HAP-1 (cell line): ENCODE data around the gene IL6ST.
"Not testable (repeated sequence)": the region's sequence is repeated elsewhere in the genome, so short reads cannot be mapped to it uniquely, and the experiment has no call there.

ENCODE experiments used
- DNase-seq, 2 experiments: peaks; one replicate each; pipeline ENCODE4 v3.0.0-alpha.2; 2016 to 2020; ENCODE audit warnings: low spot score in 2 of 2
- H3K27me3 ChIP-seq: fragments of 250-450 bp; sonication (Bioruptor Pico); 2 replicates; pipeline ENCODE4 v1.5.1; 2020; ENCODE audit warnings: low read depth, mild to moderate bottlenecking, moderate library complexity
- H3K36me3 ChIP-seq: fragments of 250-450 bp; sonication (Bioruptor Pico); replicated peaks from 2 replicates; pipeline ENCODE4 v1.5.1; 2020; ENCODE audit warnings: mild to moderate bottlenecking
- H3K4me1 ChIP-seq: fragments of 250-450 bp; sonication (Bioruptor Pico); 2 replicates; pipeline ENCODE4 v1.5.1; 2020; ENCODE audit warnings: mild to moderate bottlenecking
- H3K4me3 ChIP-seq: fragments of 250-450 bp; sonication (Bioruptor Pico); 2 replicates; pipeline ENCODE4 v1.5.1; 2020; ENCODE audit warnings: mild to moderate bottlenecking, moderate library complexity
- H3K9me3 ChIP-seq: fragments of 250-450 bp; sonication (Bioruptor Pico); 2 replicates; pipeline ENCODE4 v1.5.1; 2020; ENCODE audit warnings: mild to moderate bottlenecking, moderate library complexity
- in situ Hi-C: fragments of 300-500 bp; cut with MboI; formaldehyde crosslinking; loops from 3 replicates; pipeline ENCODE4 v1.14.3; 2020; ENCODE audit warnings: low sequenced_read_pairs, inconsistent platforms, mixed read lengths

Gene IL6ST

DNA sequence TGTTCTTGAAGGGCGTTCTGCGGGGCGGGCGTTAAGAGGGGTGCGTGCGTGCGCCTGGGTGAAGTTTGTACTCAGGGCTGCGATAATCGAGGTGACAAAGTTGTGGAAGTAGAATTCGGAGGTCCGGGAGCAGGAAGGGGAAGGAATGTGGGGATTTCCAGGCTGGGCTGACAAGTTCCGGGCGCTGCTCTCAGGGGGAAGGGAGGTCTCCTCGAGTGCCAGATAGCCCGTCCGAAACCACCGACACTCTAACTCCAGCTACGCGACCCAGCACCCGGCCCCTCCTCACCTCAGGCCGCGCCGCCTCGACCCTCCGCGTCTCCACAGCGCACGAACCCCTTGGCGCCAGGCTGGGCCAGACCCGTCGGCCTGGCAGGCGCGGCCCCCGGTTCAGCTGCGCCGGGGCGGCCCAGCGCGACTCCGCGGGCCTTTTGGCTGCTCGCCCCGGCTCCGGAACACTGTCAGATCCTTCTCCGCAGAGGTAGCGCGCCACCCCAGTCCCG is at the start of gene IL6ST:
IL6ST (minus strand) TSS at position 469 of the 503 bp plus-strand sequence. CDS start 18,685 bp downstream, outside the sequence.
- peaks cover 15% of the 10 kb centered on the region for H3K4me1 ChIP-seq
- H3K27me3 ChIP-seq, result no peaks in the 10 kb centered on the region
- peak in 1 of 2 experiments; percentile 36 for DNase-seq
- H3K9me3 ChIP-seq, result no peaks in the 10 kb centered on the region
- peak within 1 kb of the TSS; percentile 67 for H3K4me3 ChIP-seq
- in situ Hi-C loops, result no loop called here
- H3K36me3 ChIP-seq, result no peaks in the 10 kb centered on the region

DNA sequence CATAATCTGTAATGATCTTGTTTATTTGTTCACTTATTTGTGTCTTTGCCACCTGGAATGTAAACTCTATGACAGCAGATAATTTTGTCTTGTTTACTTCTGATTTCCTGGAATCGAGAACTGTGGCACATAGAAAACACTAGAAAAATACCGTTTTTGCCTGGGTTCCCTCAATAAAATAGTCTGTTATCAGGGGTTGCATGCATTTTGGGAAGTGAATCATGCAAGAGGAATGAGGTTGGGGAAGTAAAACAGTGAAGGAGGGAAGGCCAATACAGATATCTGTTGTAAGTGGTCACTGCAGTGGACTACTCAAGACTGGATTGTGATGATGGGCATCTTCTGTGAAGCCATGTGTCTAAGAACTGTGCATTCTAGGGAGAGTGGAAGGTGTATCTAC is 45.2 kb upstream of the IL6ST start:
- Histone ChIP-seq H3K9me3 (no peaks in the 10 kb centered on the region), H3K4me1 (no peaks in the 10 kb centered on the region), H3K36me3 (no peaks in the 10 kb centered on the region), H3K4me3 (no peak overlapping the region), H3K27me3 (no peaks in the 10 kb centered on the region)
- no peak for DNase-seq
- in situ Hi-C loops, result no loop called here

DNA sequence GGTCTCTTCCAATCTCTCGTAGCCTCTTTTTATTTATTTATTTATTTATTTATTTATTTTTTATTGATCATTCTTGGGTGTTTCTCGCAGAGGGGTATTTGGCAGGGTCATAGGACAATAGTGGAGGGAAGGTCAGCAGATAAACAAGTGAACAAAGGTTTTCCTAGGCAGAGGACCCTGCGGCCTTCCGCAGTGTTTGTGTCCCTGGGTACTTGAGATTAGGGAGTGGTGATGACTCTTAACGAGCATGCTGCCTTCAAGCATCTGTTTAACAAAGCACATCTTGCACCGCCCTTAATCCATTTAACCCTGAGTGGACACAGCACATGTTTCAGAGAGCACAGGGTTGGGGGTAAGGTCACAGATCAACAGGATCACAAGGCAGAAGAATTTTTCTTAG is 43.4 kb upstream of the IL6ST start:
- in situ Hi-C loops, H3K27me3 ChIP-seq, H3K9me3 ChIP-seq, H3K4me1 ChIP-seq, H3K36me3 ChIP-seq, H3K4me3 ChIP-seq, DNase-seq: not testable (repeated sequence)

DNA sequence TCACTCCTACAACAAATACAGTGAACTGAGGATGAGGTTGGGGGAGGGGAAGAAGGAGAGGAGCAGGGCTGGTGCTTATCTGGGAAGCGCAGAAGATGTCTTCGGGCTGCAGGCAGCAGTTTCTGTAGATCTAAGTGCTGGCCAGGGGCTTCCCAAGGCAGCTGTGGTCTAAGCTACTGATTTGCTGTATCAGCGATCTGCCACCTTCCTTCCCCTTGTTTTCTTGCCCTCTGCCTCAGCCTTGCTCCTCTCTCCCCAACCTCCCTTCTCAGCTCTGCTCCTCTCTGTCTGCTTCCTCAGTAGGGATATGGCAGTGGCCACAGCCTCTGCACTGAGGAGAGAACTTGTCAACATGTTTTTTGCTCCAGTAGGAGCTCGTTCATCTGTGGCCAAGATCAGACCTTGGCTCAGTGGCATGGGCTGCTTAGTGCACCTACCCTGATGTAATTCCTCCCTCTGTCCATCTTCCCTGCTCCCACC is 42.8 kb upstream of the IL6ST start:
- in situ Hi-C loops, result no loop called here
- no peaks in the 10 kb centered on the region for H3K27me3 ChIP-seq
- no peak for DNase-seq

DNA sequence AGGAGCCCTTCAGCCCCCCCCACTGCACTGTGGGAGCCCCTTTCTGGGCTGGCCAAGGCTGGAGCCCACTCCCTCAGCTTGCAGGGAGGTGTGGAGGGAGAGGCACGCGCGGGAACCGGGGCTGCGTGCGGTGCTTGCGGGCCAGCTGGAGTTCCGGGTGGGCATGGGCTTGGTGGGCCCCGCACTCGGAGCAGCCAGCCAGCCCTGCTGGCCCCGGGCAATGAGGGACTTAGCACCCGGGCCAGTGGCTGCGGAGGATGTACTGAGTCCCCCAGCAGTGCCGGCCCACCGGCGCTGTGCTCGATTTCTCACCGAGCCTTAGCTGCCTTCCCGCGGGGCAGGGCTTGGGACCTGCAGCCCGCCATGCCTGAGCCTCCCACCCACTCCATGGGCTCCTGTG is 40.6 kb upstream of the IL6ST start:
- in situ Hi-C loops, H3K27me3 ChIP-seq, DNase-seq, H3K36me3 ChIP-seq, H3K4me3 ChIP-seq, H3K9me3 ChIP-seq, H3K4me1 ChIP-seq: not testable (repeated sequence)

More for the DNA sequence above, 42.8 kb upstream of the IL6ST start:
- Histone ChIP-seq H3K36me3 (no peaks in the 10 kb centered on the region), H3K9me3 (no peaks in the 10 kb centered on the region), H3K4me3 (no peak overlapping the region), H3K4me1 (no peaks in the 10 kb centered on the region)

DNA sequence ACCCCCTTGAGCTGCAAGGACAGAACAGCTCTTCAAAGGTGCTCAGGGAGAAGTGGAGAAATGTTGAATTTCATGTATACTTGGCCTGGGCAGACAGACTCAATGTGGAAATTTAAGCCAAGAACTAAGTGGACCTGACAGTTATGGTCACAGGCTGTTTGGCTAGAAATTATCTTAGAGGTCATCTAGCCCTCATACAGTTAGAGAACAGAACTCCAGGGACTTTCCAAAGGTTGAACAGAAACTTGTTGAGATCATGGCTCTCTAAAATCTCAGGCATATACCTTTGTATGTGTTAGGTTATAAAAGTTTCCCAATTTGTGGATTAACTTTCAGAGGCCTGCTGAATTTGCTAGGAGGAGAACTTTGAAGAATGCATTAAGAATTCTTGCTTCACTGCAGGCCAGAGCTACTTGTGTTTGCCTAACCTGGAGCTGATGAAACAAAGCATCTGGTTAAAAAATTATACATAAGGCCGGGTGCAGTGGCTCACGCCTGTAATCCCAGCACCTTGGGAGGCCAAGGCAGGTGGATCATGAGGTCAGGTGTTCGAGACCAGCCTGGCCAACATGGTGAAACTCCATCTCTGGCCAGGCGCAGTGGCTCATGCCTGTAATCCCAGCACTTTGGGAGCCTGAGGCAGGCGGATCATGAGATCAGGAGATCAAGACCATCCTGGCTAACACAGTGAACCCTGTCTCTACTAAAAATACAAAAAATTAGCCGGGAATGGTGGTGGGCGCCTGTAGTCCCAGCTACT is 35.3 kb upstream of the IL6ST start:
- DNase-seq, H3K36me3 ChIP-seq, in situ Hi-C loops, H3K4me1 ChIP-seq, H3K4me3 ChIP-seq, H3K9me3 ChIP-seq, H3K27me3 ChIP-seq: not testable (repeated sequence)

DNA sequence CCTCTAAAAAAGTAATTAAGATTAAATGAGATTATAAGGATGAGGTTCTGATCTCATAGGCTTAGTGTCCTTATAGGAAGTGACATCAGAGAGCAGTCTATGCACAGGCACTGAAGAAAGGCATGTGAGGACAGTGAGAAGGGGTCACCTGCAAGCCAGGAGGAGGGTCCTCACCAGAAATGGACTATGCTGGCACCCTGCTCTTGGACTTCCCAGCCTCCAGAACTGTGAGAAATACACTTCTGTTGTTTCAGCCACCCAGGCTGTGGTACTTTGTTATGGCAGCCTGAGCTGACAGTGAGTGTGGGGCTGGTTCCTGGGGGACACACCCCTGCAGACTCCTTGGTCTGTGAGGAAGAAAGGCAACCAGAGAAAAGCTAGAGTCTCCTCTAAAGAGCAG is 34.7 kb upstream of the IL6ST start:
- in situ Hi-C loops, result no loop called here
- H3K27me3 ChIP-seq, result no peaks in the 10 kb centered on the region
- DNase-seq, result no peak
- H3K9me3 ChIP-seq, result no peaks in the 10 kb centered on the region
- no peaks in the 10 kb centered on the region for H3K4me1 ChIP-seq
- no peak overlapping the region for H3K4me3 ChIP-seq
- H3K36me3 ChIP-seq, result no peaks in the 10 kb centered on the region

GRCh38 chr5:56028708-56029107 is 33.9 kb upstream of the IL6ST start:
- in situ Hi-C loops, result no loop called here
- DNase-seq, result no peak
- Histone ChIP-seq H3K27me3 (no peaks in the 10 kb centered on the region), H3K4me1 (no peaks in the 10 kb centered on the region), H3K9me3 (no peaks in the 10 kb centered on the region), H3K4me3 (no peak overlapping the region), H3K36me3 (no peaks in the 10 kb centered on the region)

DNA sequence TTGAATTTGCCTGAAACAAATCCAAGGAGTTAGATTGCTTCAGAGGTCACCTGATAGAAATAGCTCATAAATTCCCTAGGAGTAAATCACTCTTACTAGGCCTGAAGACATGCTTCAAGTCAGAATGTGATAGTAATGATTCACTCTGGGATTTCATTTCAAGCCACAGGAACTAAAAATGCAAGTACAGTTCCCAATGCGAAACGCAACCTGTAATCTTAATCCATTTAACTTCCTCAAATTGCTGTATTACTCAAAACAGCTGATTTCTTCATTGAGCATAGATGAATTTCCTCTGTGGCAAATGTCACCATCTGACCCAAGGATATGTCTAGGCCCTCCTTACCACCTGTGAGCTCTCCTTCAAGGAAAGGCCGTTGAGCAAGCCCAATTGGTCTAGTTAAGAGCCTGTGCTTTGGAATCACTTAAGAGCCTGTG is 32.1 kb upstream of the IL6ST start:
- no peaks in the 10 kb centered on the region for H3K36me3 ChIP-seq
- no peaks in the 10 kb centered on the region for H3K9me3 ChIP-seq
- in situ Hi-C loops, result no loop called here
- DNase-seq, result no peak
- no peak overlapping the region for H3K4me3 ChIP-seq
- no peaks in the 10 kb centered on the region for H3K4me1 ChIP-seq
- H3K27me3 ChIP-seq, result no peaks in the 10 kb centered on the region

GRCh38 chr5:56025151-56025885 is 30.6 kb upstream of the IL6ST start:
- DNase-seq, result no peak
- H3K4me3 ChIP-seq, result no peak overlapping the region
- H3K4me1 ChIP-seq, result no peaks in the 10 kb centered on the region
- no peaks in the 10 kb centered on the region for H3K9me3 ChIP-seq
- no peaks in the 10 kb centered on the region for H3K36me3 ChIP-seq
- in situ Hi-C loops, result no loop called here
- no peaks in the 10 kb centered on the region for H3K27me3 ChIP-seq

DNA sequence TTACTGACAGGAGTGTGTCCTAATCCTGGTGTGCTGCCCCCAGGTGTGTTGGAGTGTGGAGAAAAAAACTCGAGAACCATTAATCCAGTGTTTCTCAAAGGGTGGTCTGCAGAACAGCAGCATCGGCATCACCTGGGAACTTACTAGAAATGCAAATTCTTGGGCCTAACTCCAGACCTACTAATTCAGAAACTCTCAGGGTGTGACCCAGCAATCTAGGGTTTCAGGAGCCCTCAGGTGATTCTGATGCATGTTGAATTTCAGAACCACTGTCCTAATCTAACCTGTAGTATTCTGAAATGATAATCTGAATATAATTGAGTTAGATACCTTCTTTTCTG is 30.0 kb upstream of the IL6ST start:
- Histone ChIP-seq H3K36me3 (no peaks in the 10 kb centered on the region), H3K27me3 (no peaks in the 10 kb centered on the region), H3K4me1 (no peaks in the 10 kb centered on the region), H3K4me3 (no peak overlapping the region), H3K9me3 (no peaks in the 10 kb centered on the region)
- in situ Hi-C loops, result no loop called here
- no peak for DNase-seq

DNA sequence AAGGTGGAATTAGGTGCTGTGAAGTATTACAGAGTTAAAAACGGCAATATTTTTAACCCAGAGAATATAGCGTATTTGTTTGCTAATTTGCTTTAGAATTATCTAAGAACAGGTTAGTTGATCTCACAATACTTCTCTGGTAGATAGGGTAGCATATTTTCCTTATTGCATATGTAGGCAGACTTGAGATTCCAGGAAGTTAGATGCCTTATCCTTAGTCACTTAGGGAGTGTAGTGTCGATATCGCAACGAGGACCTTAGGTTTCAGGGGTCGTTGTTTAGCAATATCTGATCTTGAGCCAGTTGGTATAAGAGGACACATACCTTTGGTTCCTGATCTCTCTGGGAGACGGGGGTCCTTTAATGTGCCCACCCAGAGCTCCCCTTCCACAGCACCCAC is 28.5 kb upstream of the IL6ST start:
- in situ Hi-C loops, result no loop called here
- H3K36me3 ChIP-seq, result no peaks in the 10 kb centered on the region
- no peaks in the 10 kb centered on the region for H3K4me1 ChIP-seq
- H3K9me3 ChIP-seq, result no peaks in the 10 kb centered on the region
- no peak overlapping the region for H3K4me3 ChIP-seq
- H3K27me3 ChIP-seq, result no peaks in the 10 kb centered on the region
- no peak for DNase-seq

DNA sequence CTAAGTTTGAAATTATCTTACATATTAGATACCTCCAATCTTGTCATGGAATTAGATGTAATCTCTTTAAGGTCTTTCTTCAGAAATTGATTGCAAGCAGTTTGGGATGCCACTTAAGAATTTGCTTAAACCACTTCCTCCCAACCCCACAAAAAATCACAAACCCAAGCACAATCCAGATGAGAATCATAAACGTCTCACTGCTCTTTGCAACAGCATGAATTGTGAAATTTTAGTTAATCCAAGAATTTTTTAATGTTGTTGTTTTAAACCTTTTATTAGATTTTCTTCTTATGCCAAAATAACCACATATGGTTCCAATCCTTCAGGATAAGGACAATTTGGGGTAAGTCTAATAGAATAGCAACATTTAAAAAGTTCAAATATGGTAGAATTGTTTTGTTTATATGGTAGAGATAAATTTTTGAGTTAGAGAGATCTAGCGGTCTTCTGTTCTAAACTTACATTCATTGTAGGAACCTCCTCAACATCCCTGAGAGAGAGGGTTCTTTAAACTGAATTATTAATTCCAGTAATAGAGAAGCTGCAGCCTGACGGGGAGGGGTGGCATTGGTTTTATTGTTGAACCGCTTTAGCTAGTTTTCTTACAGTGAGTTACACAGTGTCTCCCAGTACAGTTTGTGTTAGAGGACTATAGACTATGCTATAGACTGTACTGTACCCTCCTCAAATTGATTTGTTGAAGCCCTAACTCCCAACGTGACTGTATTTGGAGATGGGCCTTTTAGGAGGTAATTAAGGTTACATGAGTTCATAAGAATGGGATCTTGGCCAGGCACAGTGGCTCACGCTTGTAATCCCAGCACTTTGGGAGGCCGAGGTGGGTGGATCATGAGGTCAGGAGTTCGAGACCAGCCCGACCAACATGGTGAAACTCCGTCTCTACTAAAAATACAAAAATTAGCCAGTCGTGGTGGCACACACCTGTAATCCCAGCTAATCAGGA is 24.8 kb upstream of the IL6ST start:
- no peaks in the 10 kb centered on the region for H3K36me3 ChIP-seq
- H3K9me3 ChIP-seq, result no peaks in the 10 kb centered on the region
- H3K27me3 ChIP-seq, result no peaks in the 10 kb centered on the region
- in situ Hi-C loops, result no loop called here
- DNase-seq, result no peak
- no peaks in the 10 kb centered on the region for H3K4me1 ChIP-seq
- no peak overlapping the region for H3K4me3 ChIP-seq
